ENCODE data around the gene MAP3K4.

The MAP3K4 gene, protein sequence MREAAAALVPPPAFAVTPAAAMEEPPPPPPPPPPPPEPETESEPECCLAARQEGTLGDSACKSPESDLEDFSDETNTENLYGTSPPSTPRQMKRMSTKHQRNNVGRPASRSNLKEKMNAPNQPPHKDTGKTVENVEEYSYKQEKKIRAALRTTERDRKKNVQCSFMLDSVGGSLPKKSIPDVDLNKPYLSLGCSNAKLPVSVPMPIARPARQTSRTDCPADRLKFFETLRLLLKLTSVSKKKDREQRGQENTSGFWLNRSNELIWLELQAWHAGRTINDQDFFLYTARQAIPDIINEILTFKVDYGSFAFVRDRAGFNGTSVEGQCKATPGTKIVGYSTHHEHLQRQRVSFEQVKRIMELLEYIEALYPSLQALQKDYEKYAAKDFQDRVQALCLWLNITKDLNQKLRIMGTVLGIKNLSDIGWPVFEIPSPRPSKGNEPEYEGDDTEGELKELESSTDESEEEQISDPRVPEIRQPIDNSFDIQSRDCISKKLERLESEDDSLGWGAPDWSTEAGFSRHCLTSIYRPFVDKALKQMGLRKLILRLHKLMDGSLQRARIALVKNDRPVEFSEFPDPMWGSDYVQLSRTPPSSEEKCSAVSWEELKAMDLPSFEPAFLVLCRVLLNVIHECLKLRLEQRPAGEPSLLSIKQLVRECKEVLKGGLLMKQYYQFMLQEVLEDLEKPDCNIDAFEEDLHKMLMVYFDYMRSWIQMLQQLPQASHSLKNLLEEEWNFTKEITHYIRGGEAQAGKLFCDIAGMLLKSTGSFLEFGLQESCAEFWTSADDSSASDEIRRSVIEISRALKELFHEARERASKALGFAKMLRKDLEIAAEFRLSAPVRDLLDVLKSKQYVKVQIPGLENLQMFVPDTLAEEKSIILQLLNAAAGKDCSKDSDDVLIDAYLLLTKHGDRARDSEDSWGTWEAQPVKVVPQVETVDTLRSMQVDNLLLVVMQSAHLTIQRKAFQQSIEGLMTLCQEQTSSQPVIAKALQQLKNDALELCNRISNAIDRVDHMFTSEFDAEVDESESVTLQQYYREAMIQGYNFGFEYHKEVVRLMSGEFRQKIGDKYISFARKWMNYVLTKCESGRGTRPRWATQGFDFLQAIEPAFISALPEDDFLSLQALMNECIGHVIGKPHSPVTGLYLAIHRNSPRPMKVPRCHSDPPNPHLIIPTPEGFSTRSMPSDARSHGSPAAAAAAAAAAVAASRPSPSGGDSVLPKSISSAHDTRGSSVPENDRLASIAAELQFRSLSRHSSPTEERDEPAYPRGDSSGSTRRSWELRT (N-terminal part only)

DNA sequence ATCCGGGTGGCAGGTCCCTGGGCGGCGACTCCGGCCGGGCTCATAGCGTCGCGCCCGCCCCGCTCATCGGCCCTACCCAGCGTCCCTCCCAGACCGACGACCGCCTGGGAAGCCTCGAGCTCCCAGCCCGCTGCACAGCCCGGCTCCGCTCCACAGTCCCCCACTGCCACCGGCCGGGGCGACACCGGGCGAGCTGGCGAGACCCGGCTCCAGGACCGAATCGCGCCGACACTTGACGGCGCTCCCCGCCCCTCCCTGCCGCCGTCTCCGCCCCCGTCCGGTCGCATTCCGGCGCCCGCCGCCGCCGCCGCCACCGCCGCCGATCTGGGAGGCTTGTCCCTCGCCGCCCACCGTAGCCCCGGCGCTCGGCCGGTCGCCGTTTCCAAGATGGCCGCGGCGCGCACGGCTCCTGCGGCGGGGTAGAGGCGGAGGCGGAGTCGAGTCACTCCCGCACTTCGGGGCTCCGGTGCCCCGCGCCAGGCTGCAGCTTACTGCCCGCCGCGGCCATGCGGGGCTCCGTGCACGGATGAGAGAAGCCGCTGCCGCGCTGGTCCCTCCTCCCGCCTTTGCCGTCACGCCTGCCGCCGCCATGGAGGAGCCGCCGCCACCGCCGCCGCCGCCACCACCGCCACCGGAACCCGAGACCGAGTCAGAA lies at the start of gene MAP3K4:
TSS of gene MAP3K4 (plus strand) at position 364 of the 655 bp plus-strand sequence. CDS start at position 527, 163 bp downstream.
- H3K4me3 ChIP-seq (replicated peaks in 1 of 2; ENCODE audit: low read depth in 2 of 2, low read length in 2 of 2), result peak within 1 kb of the TSS; percentile 84 to 97
- peak; percentile 83 to 89 for DNase-seq (ENCODE audit: low read depth in 2 of 2)
- TF ChIP-seq, protein P1, sequence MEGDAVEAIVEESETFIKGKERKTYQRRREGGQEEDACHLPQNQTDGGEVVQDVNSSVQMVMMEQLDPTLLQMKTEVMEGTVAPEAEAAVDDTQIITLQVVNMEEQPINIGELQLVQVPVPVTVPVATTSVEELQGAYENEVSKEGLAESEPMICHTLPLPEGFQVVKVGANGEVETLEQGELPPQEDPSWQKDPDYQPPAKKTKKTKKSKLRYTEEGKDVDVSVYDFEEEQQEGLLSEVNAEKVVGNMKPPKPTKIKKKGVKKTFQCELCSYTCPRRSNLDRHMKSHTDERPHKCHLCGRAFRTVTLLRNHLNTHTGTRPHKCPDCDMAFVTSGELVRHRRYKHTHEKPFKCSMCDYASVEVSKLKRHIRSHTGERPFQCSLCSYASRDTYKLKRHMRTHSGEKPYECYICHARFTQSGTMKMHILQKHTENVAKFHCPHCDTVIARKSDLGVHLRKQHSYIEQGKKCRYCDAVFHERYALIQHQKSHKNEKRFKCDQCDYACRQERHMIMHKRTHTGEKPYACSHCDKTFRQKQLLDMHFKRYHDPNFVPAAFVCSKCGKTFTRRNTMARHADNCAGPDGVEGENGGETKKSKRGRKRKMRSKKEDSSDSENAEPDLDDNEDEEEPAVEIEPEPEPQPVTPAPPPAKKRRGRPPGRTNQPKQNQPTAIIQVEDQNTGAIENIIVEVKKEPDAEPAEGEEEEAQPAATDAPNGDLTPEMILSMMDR (IDR thresholded peaks at IDR 0.05; ENCODE audit: low read depth, low read length), result no peak

DNA sequence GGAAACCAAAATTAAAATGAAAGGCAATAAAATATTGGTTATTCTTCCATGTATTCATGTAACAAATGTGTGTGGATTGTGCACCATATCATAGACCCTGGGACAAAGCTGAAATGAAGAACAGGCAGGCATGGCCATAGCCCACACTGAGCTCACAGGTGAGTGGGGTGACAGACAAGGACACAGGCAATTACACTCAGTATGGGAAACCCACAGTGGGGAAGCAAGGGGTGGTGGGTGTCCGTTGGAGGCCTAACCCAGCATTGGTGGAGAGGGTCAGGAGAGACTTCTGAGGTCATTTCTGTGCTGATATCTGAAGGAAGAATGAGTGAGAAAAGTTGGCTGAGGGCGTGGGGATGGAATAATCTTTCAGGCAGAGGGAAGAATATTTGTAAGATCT lies 47.6 kb upstream of the MAP3K4 start:
- no peak for DNase-seq (ENCODE audit: low read depth in 2 of 2)

DNA sequence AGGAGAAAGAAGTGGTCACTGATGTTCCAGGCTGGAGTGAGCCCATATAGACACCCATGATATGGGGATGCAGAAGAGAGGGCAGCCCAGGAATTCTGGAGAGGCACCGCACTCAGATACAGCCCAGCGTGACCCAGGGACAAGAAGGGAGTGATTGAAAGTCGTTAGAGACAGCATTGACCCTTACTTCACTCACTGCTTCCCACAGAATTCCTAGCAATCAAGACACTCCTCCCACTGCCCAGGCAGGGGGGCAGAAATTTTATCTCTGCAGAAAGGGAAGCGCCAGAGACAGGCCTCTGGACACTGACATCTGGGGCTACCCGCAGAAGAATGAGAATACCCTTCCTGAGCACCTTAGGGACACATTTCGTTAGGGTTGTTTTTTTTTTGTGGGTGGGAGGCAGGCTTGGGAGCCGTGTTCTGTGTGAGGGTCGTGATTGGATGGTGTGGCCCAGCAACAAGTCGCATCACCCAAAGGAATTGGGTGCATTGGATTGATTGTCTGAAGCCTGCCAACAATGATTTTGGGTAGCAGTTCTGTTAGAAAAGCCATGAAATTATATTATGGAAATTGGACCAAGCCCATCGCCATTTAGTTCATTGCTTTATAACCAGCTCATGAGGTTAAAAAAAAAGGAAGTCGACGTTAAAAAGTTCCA lies 45.9 kb upstream of the MAP3K4 start:
- TF ChIP-seq, protein P1 (IDR thresholded peaks at IDR 0.05; ENCODE audit: low read depth, low read length), result no peak
- H3K4me3 ChIP-seq (replicated peaks in 1 of 2; ENCODE audit: low read depth in 2 of 2, low read length in 2 of 2), result no peak overlapping the region
- no peak for DNase-seq (ENCODE audit: low read depth in 2 of 2)

More for the DNA sequence above, 47.6 kb upstream of the MAP3K4 start:
- TF ChIP-seq, protein P1 (IDR thresholded peaks at IDR 0.05; ENCODE audit: low read depth, low read length), result no peak
- no peak overlapping the region for H3K4me3 ChIP-seq (replicated peaks in 1 of 2; ENCODE audit: low read depth in 2 of 2, low read length in 2 of 2)

DNA sequence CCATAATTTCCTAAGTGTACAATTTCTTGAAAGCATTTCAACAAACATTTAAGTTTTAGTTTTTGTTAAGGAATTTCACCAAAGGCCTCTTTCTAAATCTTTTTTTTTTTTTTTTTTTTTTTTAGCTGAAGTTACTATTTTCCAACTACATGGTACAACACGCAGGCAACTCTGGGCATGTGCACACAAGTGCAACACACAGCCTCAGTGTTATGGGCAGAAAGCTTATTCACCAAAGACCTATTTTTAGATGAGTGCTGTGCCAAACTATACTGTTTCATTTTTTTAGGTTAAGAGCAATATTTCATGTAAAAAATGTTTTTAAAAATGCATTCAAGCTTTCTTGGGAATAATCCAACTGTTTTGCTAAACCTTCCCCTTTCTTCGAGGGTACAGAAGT lies 42.0 kb upstream of the MAP3K4 start:
- DNase-seq (ENCODE audit: low read depth in 2 of 2), result no peak
- TF ChIP-seq, protein P1 (IDR thresholded peaks at IDR 0.05; ENCODE audit: low read depth, low read length), result no peak
- no peak overlapping the region for H3K4me3 ChIP-seq (replicated peaks in 1 of 2; ENCODE audit: low read depth in 2 of 2, low read length in 2 of 2)

DNA sequence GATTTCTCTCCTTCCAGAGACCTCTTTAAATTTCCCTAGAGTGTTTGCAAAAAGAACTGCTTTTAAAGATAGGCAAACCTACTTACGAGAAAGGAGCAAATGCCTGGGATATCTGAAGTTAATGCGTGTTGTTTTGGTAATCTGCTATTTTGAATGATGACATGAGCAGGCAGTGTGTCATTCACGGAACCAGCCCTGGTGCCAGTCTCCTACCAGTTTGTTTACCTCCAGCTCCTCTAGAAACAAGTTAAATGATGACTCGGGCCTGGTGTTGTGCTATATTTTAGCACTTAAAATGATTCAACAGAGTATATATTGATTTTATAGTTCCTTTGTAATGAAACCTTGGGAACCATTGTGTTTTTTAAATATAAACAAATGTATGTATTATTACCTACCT lies 41.1 kb upstream of the MAP3K4 start:
- no peak overlapping the region for H3K4me3 ChIP-seq (replicated peaks in 1 of 2; ENCODE audit: low read depth in 2 of 2, low read length in 2 of 2)
- TF ChIP-seq, protein P1 (IDR thresholded peaks at IDR 0.05; ENCODE audit: low read depth, low read length), result no peak
- DNase-seq (ENCODE audit: low read depth in 2 of 2), result peak; percentile 45 to 80
